Measurements from ENCODE around the gene NOP14.

The NOP14 gene

DNA sequence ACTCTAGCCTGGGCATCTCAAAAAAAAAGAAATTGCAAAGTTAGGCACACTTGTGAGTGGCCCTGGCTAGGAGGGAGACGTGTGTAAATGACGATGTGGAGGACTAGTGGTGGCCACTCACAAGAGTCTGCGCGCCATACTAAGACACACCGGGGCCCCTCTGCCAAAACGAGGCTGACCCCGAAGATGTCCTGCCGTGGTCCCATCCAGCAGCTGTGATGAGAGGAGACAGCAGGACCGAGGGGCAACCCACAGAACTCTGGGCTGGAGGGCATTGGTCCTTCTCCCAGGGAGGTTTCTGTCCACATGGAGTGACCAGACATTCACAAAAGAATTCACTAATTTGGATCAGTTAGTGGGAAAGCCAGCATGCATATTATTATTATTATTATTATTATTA lies 47.4 kb downstream of the NOP14 start:
- no peaks in the 10 kb centered on the region for H3K79me2 ChIP-seq (ENCODE audit: control insufficient read depth, low read length)
- TF ChIP-seq EZH2phosphoT487 (IDR thresholded peaks at IDR 0.05; ENCODE audit: borderline replicate concordance, low read length) = no peak
- TF ChIP-seq, protein P1, sequence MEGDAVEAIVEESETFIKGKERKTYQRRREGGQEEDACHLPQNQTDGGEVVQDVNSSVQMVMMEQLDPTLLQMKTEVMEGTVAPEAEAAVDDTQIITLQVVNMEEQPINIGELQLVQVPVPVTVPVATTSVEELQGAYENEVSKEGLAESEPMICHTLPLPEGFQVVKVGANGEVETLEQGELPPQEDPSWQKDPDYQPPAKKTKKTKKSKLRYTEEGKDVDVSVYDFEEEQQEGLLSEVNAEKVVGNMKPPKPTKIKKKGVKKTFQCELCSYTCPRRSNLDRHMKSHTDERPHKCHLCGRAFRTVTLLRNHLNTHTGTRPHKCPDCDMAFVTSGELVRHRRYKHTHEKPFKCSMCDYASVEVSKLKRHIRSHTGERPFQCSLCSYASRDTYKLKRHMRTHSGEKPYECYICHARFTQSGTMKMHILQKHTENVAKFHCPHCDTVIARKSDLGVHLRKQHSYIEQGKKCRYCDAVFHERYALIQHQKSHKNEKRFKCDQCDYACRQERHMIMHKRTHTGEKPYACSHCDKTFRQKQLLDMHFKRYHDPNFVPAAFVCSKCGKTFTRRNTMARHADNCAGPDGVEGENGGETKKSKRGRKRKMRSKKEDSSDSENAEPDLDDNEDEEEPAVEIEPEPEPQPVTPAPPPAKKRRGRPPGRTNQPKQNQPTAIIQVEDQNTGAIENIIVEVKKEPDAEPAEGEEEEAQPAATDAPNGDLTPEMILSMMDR (IDR thresholded peaks at IDR 0.05; ENCODE audit: low read depth, low read length, poor library complexity, severe bottlenecking) = no peak
- H3K9me2 ChIP-seq (replicated peaks; ENCODE audit: control insufficient read depth, low read length) = no peaks in the 10 kb centered on the region
- H3K4me3 ChIP-seq (ENCODE audit: low read length) = no peak overlapping the region
- H3K27me3 ChIP-seq (ENCODE audit: control insufficient read depth, low read length) = no peaks in the 10 kb centered on the region
- H3K9me3 ChIP-seq (ENCODE audit: control insufficient read depth, insufficient read depth, low read length) = no peaks in the 10 kb centered on the region
- H4K20me1 ChIP-seq (ENCODE audit: control insufficient read depth, insufficient read depth, low read depth, low read length) = no peaks in the 10 kb centered on the region
- no peaks in the 10 kb centered on the region for H3F3A ChIP-seq (ENCODE audit: control insufficient read depth, insufficient read depth)
- no peak overlapping the region for H3K4me2 ChIP-seq (ENCODE audit: low read length)
- no peak overlapping the region for H3K27ac ChIP-seq (ENCODE audit: low read depth, low read length)
- H3K4me1 ChIP-seq (ENCODE audit: control insufficient read depth, low read length) = peaks cover 11% of the 10 kb centered on the region
- H3K36me3 ChIP-seq (ENCODE audit: control insufficient read depth, low read length) = no peaks in the 10 kb centered on the region; the same call in 1 of the 2 replicates

DNA sequence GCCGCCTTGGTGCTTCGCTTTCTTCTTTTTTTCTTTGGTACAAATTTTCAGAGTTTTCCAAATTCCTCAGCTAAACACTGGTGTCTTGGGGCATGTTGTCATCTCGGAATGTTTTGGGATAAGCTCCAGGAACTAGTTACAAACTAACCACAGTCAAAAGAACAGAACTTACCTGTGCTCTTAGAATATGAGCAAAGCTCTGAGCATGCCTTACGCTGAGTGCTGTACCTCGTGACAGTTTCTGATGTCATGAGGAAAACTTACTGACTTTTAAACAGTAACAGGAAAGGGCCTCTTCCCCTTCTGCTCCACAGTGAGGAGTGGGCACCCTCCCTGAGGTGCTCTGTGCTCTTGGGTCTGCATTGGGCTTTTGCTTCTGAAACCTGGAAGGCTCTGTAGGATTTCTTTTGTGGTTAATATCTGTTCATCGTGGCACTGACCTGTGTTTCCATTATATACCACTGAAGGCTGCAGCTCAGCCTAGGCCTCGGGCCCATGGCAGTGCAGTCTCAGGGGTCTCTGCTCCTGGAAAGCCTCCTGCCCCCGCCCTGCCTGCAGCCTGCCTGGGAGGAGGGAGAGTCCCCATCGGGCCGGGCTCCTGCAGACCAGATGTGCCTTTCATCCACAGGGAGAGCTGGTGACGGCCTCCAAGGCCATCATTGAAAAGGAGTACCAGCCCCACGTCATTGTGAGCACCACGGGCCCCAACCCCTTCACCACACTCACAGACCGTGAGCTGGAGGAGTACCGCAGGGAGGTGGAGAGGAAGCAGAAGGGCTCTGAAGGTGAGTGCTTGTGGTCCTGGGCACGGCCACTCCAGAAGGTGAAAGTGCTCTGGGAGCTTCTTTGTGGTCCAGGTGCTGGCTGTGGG lies 48.7 kb downstream of the NOP14 start:
- H3K9me3 ChIP-seq (ENCODE audit: control insufficient read depth, insufficient read depth, low read length) = no peaks in the 10 kb centered on the region
- no peaks in the 10 kb centered on the region for H3K27me3 ChIP-seq (ENCODE audit: control insufficient read depth, low read length)
- TF ChIP-seq, protein P1 (IDR thresholded peaks at IDR 0.05; ENCODE audit: low read depth, low read length, poor library complexity, severe bottlenecking) = no peak
- TF ChIP-seq EZH2phosphoT487 (IDR thresholded peaks at IDR 0.05; ENCODE audit: borderline replicate concordance, low read length) = no peak
- H3K4me2 ChIP-seq (ENCODE audit: low read length) = no peak overlapping the region
- H3K4me1 ChIP-seq (ENCODE audit: control insufficient read depth, low read length) = peaks cover 11% of the 10 kb centered on the region
- H3K4me3 ChIP-seq (ENCODE audit: low read length) = no peak overlapping the region
- no peak overlapping the region for H3K27ac ChIP-seq (ENCODE audit: low read depth, low read length)
- no peaks in the 10 kb centered on the region for H3F3A ChIP-seq (ENCODE audit: control insufficient read depth, insufficient read depth)
- H3K36me3 ChIP-seq (ENCODE audit: control insufficient read depth, low read length) = no peaks in the 10 kb centered on the region; the same call in 1 of the 2 replicates
- no peaks in the 10 kb centered on the region for H3K9me2 ChIP-seq (replicated peaks; ENCODE audit: control insufficient read depth, low read length)
- H3K79me2 ChIP-seq (ENCODE audit: control insufficient read depth, low read length) = no peaks in the 10 kb centered on the region
- H4K20me1 ChIP-seq (ENCODE audit: control insufficient read depth, insufficient read depth, low read depth, low read length) = no peaks in the 10 kb centered on the region

DNA sequence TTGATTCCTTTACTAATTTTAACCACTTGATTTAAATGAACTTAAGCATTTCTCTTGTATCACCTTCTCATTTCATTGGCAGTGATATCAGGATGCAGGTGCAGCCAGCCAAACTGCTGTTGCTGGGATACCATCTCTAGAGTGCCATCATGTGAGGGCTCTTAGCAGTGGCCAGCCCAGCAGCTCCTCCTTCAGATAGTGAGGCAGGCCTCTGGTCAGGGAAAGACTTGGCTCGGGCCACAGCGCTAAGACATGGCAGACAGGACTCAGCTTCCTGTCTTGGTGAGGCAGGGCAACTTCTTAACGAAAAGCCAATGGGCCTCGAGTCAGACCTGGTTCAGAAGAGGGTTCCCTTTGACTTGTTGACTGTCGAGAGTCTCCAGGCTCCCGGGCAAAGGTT lies 50.0 kb downstream of the NOP14 start:
- H4K20me1 ChIP-seq (ENCODE audit: control insufficient read depth, insufficient read depth, low read depth, low read length) = no peaks in the 10 kb centered on the region
- H3K9me2 ChIP-seq (replicated peaks; ENCODE audit: control insufficient read depth, low read length) = no peaks in the 10 kb centered on the region
- H3K27ac ChIP-seq (ENCODE audit: low read depth, low read length) = no peak overlapping the region
- no peaks in the 10 kb centered on the region for H3K27me3 ChIP-seq (ENCODE audit: control insufficient read depth, low read length)
- H3K36me3 ChIP-seq (ENCODE audit: control insufficient read depth, low read length) = no peaks in the 10 kb centered on the region; the same call in 1 of the 2 replicates
- no peaks in the 10 kb centered on the region for H3K9me3 ChIP-seq (ENCODE audit: control insufficient read depth, insufficient read depth, low read length)
- no peaks in the 10 kb centered on the region for H3K79me2 ChIP-seq (ENCODE audit: control insufficient read depth, low read length)
- no peak overlapping the region for H3K4me3 ChIP-seq (ENCODE audit: low read length)
- peaks cover 3% of the 10 kb centered on the region for H3K4me1 ChIP-seq (ENCODE audit: control insufficient read depth, low read length)
- TF ChIP-seq EZH2phosphoT487 (IDR thresholded peaks at IDR 0.05; ENCODE audit: borderline replicate concordance, low read length) = no peak
- TF ChIP-seq, protein P1 (IDR thresholded peaks at IDR 0.05; ENCODE audit: low read depth, low read length, poor library complexity, severe bottlenecking) = no peak
- H3F3A ChIP-seq (ENCODE audit: control insufficient read depth, insufficient read depth) = no peaks in the 10 kb centered on the region
- H3K4me2 ChIP-seq (ENCODE audit: low read length) = no peak overlapping the region
